Gastrocnemius medialis (tissue), 4 donors: ENCODE results near the gene PYROXD2.

Source experiments
- POLR2A ChIP-seq, 2 donors: fragments of 450-650 bp; IDR thresholded peaks; one replicate each; pipeline ENCODE4 v1.6.1; 2017; ENCODE audit warnings: antibody characterized with exemption in 2 of 2, mild to moderate bottlenecking in 2 of 2, moderate library complexity in 2 of 2
- TF ChIP-seq, protein P1 (sequence below), 5 experiments: fragments of 450-650 bp in 3 of 5; fragments of 200-600 bp in 2 of 5; sonication (generic) in 2 of 5; IDR thresholded peaks in 4 of 5; conservative IDR thresholded peaks in 1 of 5; 1 replicate in 4 of 5; 2 replicates in 1 of 5; pipeline ENCODE4 v1.5.1; 2016 to 2019; ENCODE audit warnings: antibody characterized with exemption in 5 of 5, mild to moderate bottlenecking in 3 of 5, moderate library complexity in 3 of 5

DNA sequence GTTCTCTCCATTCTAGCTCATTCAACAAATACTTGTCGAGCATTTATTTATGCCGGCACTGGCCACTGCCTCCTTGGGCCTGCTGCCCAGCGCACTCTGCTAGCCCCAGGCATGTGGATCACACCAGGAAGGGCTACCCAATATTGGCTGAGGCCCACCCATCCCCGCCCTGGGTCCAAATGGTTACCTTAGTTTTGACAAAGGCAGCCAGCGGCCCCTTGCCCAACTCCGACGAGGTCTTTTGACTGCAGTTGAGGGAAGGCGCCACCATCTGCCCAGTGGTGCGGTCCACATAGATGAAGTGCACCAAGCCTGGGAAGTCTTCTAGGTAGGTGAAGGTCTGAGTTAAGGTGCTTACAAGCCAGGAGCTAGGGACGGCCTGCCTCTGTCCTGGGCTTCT is 7.2 kb upstream of the PYROXD2 start:
- TF ChIP-seq, protein P1, sequence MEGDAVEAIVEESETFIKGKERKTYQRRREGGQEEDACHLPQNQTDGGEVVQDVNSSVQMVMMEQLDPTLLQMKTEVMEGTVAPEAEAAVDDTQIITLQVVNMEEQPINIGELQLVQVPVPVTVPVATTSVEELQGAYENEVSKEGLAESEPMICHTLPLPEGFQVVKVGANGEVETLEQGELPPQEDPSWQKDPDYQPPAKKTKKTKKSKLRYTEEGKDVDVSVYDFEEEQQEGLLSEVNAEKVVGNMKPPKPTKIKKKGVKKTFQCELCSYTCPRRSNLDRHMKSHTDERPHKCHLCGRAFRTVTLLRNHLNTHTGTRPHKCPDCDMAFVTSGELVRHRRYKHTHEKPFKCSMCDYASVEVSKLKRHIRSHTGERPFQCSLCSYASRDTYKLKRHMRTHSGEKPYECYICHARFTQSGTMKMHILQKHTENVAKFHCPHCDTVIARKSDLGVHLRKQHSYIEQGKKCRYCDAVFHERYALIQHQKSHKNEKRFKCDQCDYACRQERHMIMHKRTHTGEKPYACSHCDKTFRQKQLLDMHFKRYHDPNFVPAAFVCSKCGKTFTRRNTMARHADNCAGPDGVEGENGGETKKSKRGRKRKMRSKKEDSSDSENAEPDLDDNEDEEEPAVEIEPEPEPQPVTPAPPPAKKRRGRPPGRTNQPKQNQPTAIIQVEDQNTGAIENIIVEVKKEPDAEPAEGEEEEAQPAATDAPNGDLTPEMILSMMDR (IDR thresholded peaks at IDR 0.05 in 4 of 5, conservative IDR thresholded peaks at IDR 0.05 in 1 of 5): no peak
- TF ChIP-seq POLR2A (IDR thresholded peaks at IDR 0.05): no peak
